Trophoblast cell (in vitro differentiated cells and primary cell): ENCODE data around the gene PSMA7.
"Not testable (repeated sequence)": the region's sequence is repeated elsewhere in the genome, so short reads cannot be mapped to it uniquely, and the experiment has no call there.

Experiments used
- DNase-seq, 2 donors: peaks; one replicate each; pipeline ENCODE4 v3.0.0-alpha.2; 2016
- H2AFZ ChIP-seq: 2 replicates; pipeline ENCODE4 v1.6.1; 2013; ENCODE audit warnings: low read length, moderate library complexity, mild to moderate bottlenecking; ENCODE audit not compliant: insufficient read depth, poor library complexity
- H2AK5ac ChIP-seq: 2 replicates; pipeline ENCODE4 v1.6.1; 2013; ENCODE audit warnings: mild to moderate bottlenecking, low read length
- H2BK120ac ChIP-seq: 2 replicates; pipeline ENCODE4 v1.6.1; 2013; ENCODE audit warnings: low read length, mild to moderate bottlenecking, moderate library complexity; ENCODE audit not compliant: insufficient read depth, poor library complexity
- H2BK12ac ChIP-seq: 2 replicates; pipeline ENCODE4 v1.6.1; 2013; ENCODE audit warnings: mild to moderate bottlenecking, low read length, moderate library complexity
- H2BK5ac ChIP-seq: 2 replicates; pipeline ENCODE4 v1.6.1; 2013; ENCODE audit warnings: low read length, low read depth, moderate library complexity, mild to moderate bottlenecking; ENCODE audit not compliant: poor library complexity
- H3K14ac ChIP-seq: 2 replicates; pipeline ENCODE4 v1.6.1; 2013; ENCODE audit warnings: mild to moderate bottlenecking, low read length
- H3K18ac ChIP-seq: 2 replicates; pipeline ENCODE4 v1.6.1; 2013; ENCODE audit warnings: mild to moderate bottlenecking, low read length
- H3K23ac ChIP-seq: 2 replicates; pipeline ENCODE4 v1.6.1; 2013; ENCODE audit warnings: low read length
- H3K27ac ChIP-seq: 2 replicates; pipeline ENCODE4 v1.5.1; 2013; ENCODE audit warnings: low read depth, mild to moderate bottlenecking, inconsistent platforms, low read length, moderate library complexity
- H3K27me3 ChIP-seq: 2 replicates; pipeline ENCODE4 v1.6.1; 2013; ENCODE audit warnings: inconsistent platforms, mild to moderate bottlenecking, low read length, moderate library complexity; ENCODE audit not compliant: insufficient read depth
- H3K36me3 ChIP-seq, 2 experiments: 1 replicate in 1 of 2; 2 replicates in 1 of 2; pipeline ENCODE4 v1.6.1; 2013; ENCODE audit warnings: low read length in 2 of 2, mild to moderate bottlenecking in 2 of 2, moderate library complexity in 1 of 2; ENCODE audit not compliant: insufficient read depth in 2 of 2, control insufficient read depth in 1 of 2
- H3K4ac ChIP-seq: 2 replicates; pipeline ENCODE4 v1.6.1; 2013; ENCODE audit warnings: low read depth, mild to moderate bottlenecking, low read length, moderate library complexity
- H3K4me1 ChIP-seq, 2 experiments: 1 replicate in 1 of 2; 2 replicates in 1 of 2; pipeline ENCODE4 v1.6.1; 2013; ENCODE audit warnings: low read length in 2 of 2, mild to moderate bottlenecking in 2 of 2, moderate library complexity in 1 of 2; ENCODE audit not compliant: insufficient read depth in 2 of 2, control insufficient read depth in 1 of 2
- H3K4me2 ChIP-seq: 2 replicates; pipeline ENCODE4 v1.6.1; 2013; ENCODE audit warnings: inconsistent platforms, mild to moderate bottlenecking, low read length, moderate library complexity
- H3K4me3 ChIP-seq: 2 replicates; pipeline ENCODE4 v1.5.1; 2013; ENCODE audit warnings: mild to moderate bottlenecking, low read depth, low read length, inconsistent platforms
- H3K79me1 ChIP-seq: one replicate; pipeline ENCODE4 v1.6.1; 2013; ENCODE audit warnings: low read length
- H3K79me2 ChIP-seq: 2 replicates; pipeline ENCODE4 v1.6.1; 2013; ENCODE audit warnings: low read length, mild to moderate bottlenecking; ENCODE audit not compliant: control insufficient read depth, insufficient read depth, poor library complexity
- H3K9ac ChIP-seq: 2 replicates; pipeline ENCODE4 v1.6.1; 2013; ENCODE audit warnings: mild to moderate bottlenecking, low read length
- H3K9me3 ChIP-seq: 2 replicates; pipeline ENCODE4 v1.6.1; 2013; ENCODE audit warnings: low read depth, mild to moderate bottlenecking, control low read depth, inconsistent platforms, low read length; ENCODE audit not compliant: insufficient read depth
- H4K12ac ChIP-seq: 2 replicates; pipeline ENCODE4 v1.6.1; 2013; ENCODE audit warnings: low read depth, mild to moderate bottlenecking, low read length, moderate library complexity
- H4K8ac ChIP-seq: 2 replicates; pipeline ENCODE4 v1.6.1; 2013; ENCODE audit warnings: low read depth, mild to moderate bottlenecking, low read length, moderate library complexity
- H4K91ac ChIP-seq: one replicate; pipeline ENCODE4 v1.6.1; 2013; ENCODE audit warnings: low read depth, mild to moderate bottlenecking, low read length, moderate library complexity
- WGBS: extraction: QIAGEN DNeasy Blood & Tissue Kit; methylation state at CpG from one replicate; pipeline ENCODE4 v1.1.7; 2013; ENCODE audit warnings: missing lambda C conversion rate; ENCODE audit not compliant: insufficient read length, insufficient coverage; ENCODE audit errors: extremely low coverage; 5-methylcytosine and 5-hydroxymethylcytosine counted together

Gene PSMA7

GRCh38 chr20:62150310-62150575 lies 7.0 kb upstream of the PSMA7 start:
- H3K79me1 ChIP-seq: no peaks in the 10 kb centered on the region
- no peak overlapping the region for H4K91ac ChIP-seq
- H3K9me3 ChIP-seq: peaks cover 8% of the 10 kb centered on the region
- H2BK12ac ChIP-seq: no peak overlapping the region
- H3K4ac ChIP-seq: peak overlapping the region; percentile 31
- no peak overlapping the region for H3K9ac ChIP-seq
- no peak overlapping the region for H2AK5ac ChIP-seq
- no peak overlapping the region for H2BK120ac ChIP-seq
- H3K4me1 ChIP-seq: peaks cover 10 to 21% of the 10 kb centered on the region in 2 experiments
- H3K18ac ChIP-seq: no peak overlapping the region
- no peak overlapping the region for H3K14ac ChIP-seq
- DNase-seq: no peak
- H3K27ac ChIP-seq: no peak overlapping the region
- H2BK5ac ChIP-seq: no peak overlapping the region
- peaks cover 21% of the 10 kb centered on the region for H3K79me2 ChIP-seq
- H2AFZ ChIP-seq: no peak overlapping the region
- H4K12ac ChIP-seq: no peak overlapping the region
- no peak overlapping the region for H4K8ac ChIP-seq
- no CpG with 5 or more reads among the region's 11 CpGs for WGBS
- peaks cover 27 to 28% of the 10 kb centered on the region in 2 experiments for H3K36me3 ChIP-seq
- no peak overlapping the region for H3K4me3 ChIP-seq
- H3K27me3 ChIP-seq: no peaks in the 10 kb centered on the region
- H3K4me2 ChIP-seq: no peak overlapping the region
- no peak overlapping the region for H3K23ac ChIP-seq

GRCh38 chr20:62149532-62150309 lies 6.5 kb upstream of the PSMA7 start:
- no peak overlapping the region for H2AFZ ChIP-seq
- H4K12ac ChIP-seq: no peak overlapping the region
- no peak overlapping the region for H4K8ac ChIP-seq
- H2BK120ac ChIP-seq: no peak overlapping the region
- no peak overlapping the region for H3K23ac ChIP-seq
- no peak overlapping the region for H2AK5ac ChIP-seq
- no peak overlapping the region for H2BK5ac ChIP-seq
- H3K4ac ChIP-seq: peak overlapping the region; percentile 31
- H3K79me1 ChIP-seq: no peaks in the 10 kb centered on the region
- H2BK12ac ChIP-seq: no peak overlapping the region
- no peaks in the 10 kb centered on the region for H3K27me3 ChIP-seq
- H3K36me3 ChIP-seq: peaks cover 27 to 29% of the 10 kb centered on the region in 2 experiments
- H3K9ac ChIP-seq: no peak overlapping the region
- no peak overlapping the region for H3K4me3 ChIP-seq
- DNase-seq: peak; percentile 32 to 82
- peak overlapping the region; percentile 5 for H3K4me2 ChIP-seq
- no peak overlapping the region for H4K91ac ChIP-seq
- H3K9me3 ChIP-seq: peaks cover 8% of the 10 kb centered on the region
- peaks cover 9 to 19% of the 10 kb centered on the region in 2 experiments for H3K4me1 ChIP-seq
- no peak overlapping the region for H3K18ac ChIP-seq
- H3K79me2 ChIP-seq: peaks cover 24% of the 10 kb centered on the region
- H3K14ac ChIP-seq: no peak overlapping the region
- H3K27ac ChIP-seq: no peak overlapping the region
- WGBS: no CpG with 5 or more reads among the region's 24 CpGs

- Histone ChIP-seq H2AFZ (no peak overlapping the region), H2AK5ac (no peak overlapping the region), H3K18ac (no peak overlapping the region), H2BK5ac (no peak overlapping the region), H4K8ac (no peak overlapping the region), H4K12ac (no peak overlapping the region), H3K14ac (no peak overlapping the region), H3K27ac (no peak overlapping the region), H3K4me3 (peak overlapping the region; percentile 34), H3K27me3 (no peaks in the 10 kb centered on the region), H3K4ac (peak overlapping the region; percentile 44), H3K23ac (no peak overlapping the region), H3K79me2 (peaks cover 32% of the 10 kb centered on the region), H2BK12ac (no peak overlapping the region), H3K4me2 (no peak overlapping the region), H3K9ac (no peak overlapping the region), H3K4me1 (peaks cover 9 to 20% of the 10 kb centered on the region in 2 experiments), H4K91ac (no peak overlapping the region), H3K36me3 (peaks cover 21 to 22% of the 10 kb centered on the region in 2 experiments), H3K9me3 (peaks cover 8% of the 10 kb centered on the region), H2BK120ac (no peak overlapping the region), H3K79me1 (no peaks in the 10 kb centered on the region)
- peak in 1 of 2 donors; percentile 38 for DNase-seq
- no CpG with 5 or more reads among the region's 20 CpGs for WGBS
Measured at GRCh38 chr20:62148908-62149314, 5.7 kb upstream of the PSMA7 start.

- H3K23ac ChIP-seq, H3K4me2 ChIP-seq, H2AFZ ChIP-seq, H2BK5ac ChIP-seq, H3K27me3 ChIP-seq, H3K14ac ChIP-seq, H2BK12ac ChIP-seq, H2BK120ac ChIP-seq, H3K18ac ChIP-seq, H3K9ac ChIP-seq, H4K12ac ChIP-seq, H3K4me3 ChIP-seq, H4K91ac ChIP-seq, H3K27ac ChIP-seq, H2AK5ac ChIP-seq, DNase-seq, H4K8ac ChIP-seq, H3K79me1 ChIP-seq, H3K9me3 ChIP-seq: not testable (repeated sequence)
- Histone ChIP-seq H3K79me2 (peaks cover 32% of the 10 kb centered on the region), H3K4ac (peak overlapping the region; percentile 44), H3K4me1 (peaks cover 9 to 20% of the 10 kb centered on the region in 2 experiments), H3K36me3 (peaks cover 18 to 22% of the 10 kb centered on the region in 2 experiments)
- WGBS: no CpG with 5 or more reads among the region's 10 CpGs
Measured at GRCh38 chr20:62148383-62148782, 5.2 kb upstream of the PSMA7 start.
